RWPE1 (cell line): ENCODE data around the gene PRKAR2B.
"Not testable (repeated sequence)": the region's sequence is repeated elsewhere in the genome, so short reads cannot be mapped to it uniquely, and the experiment has no call there.

ENCODE experiments used
- CTCF ChIA-PET: fragments of 350-600 bp; sonication (Branson Sonifier 250); formaldehyde crosslinking; extraction: SDS; loops from one replicate; lab custom pipeline; 2021; lab: Yijun Ruan, JAX
- POLR2A ChIA-PET: fragments of 400-600 bp; formaldehyde crosslinking; extraction: SDS; loops from one replicate; lab custom pipeline; 2020; ENCODE audit warnings: antibody characterized with exemption; ENCODE audit not compliant: low non-redundant PET; lab: Yijun Ruan, JAX
- DNase-seq: peaks from one replicate; pipeline ENCODE4 v3.0.0; 2012; ENCODE audit warnings: low spot score
- H3K27ac ChIP-seq: fragments of 450-650 bp; 2 replicates; pipeline ENCODE4 v1.5.1; 2017
- CTCF ChIP-seq: fragments of 450-650 bp; conservative IDR thresholded peaks from 2 replicates; pipeline ENCODE4 v1.5.1; 2017; ENCODE audit warnings: low read depth, mild to moderate bottlenecking

The PRKAR2B gene

GRCh38 chr7:107051376-107051775 is 6.9 kb downstream of the PRKAR2B start:
- POLR2A ChIA-PET: no interaction called here
- no peak for DNase-seq
- CTCF ChIA-PET: no interaction called here
- H3K27ac ChIP-seq: no peak overlapping the region
- no peak for TF ChIP-seq CTCF

- POLR2A ChIA-PET: not testable (repeated sequence)
Measured at GRCh38 chr7:107054965-107055364, 10.5 kb downstream of the PRKAR2B start.

GRCh38 chr7:107056058-107056457 is 11.6 kb downstream of the PRKAR2B start:
- POLR2A ChIA-PET, CTCF ChIA-PET, DNase-seq, H3K27ac ChIP-seq: not testable (repeated sequence)

More at GRCh38 chr7:107054965-107055364, 10.5 kb downstream of the PRKAR2B start:
- DNase-seq, H3K27ac ChIP-seq, CTCF ChIA-PET: not testable (repeated sequence)

- CTCF ChIA-PET: no interaction called here
- no peak for DNase-seq
- POLR2A ChIA-PET: no interaction called here
Measured at GRCh38 chr7:107056728-107057473, 12.4 kb downstream of the PRKAR2B start.

GRCh38 chr7:107057474-107057833 is 12.9 kb downstream of the PRKAR2B start:
- no peak for DNase-seq
- CTCF ChIA-PET: no interaction called here
- TF ChIP-seq CTCF: no peak
- H3K27ac ChIP-seq: no peak overlapping the region
- POLR2A ChIA-PET: no interaction called here

More at GRCh38 chr7:107056728-107057473, 12.4 kb downstream of the PRKAR2B start:
- TF ChIP-seq CTCF: no peak
- H3K27ac ChIP-seq: no peak overlapping the region

GRCh38 chr7:107059468-107059867 is 15.0 kb downstream of the PRKAR2B start:
- no peak overlapping the region for H3K27ac ChIP-seq
- ChIA-PET POLR2A (no interaction called here), CTCF (no interaction called here)
- no peak for DNase-seq
- no peak for TF ChIP-seq CTCF

GRCh38 chr7:107063245-107064120 is 19.0 kb downstream of the PRKAR2B start:
- CTCF ChIA-PET: no interaction called here

More at GRCh38 chr7:107063245-107064120, 19.0 kb downstream of the PRKAR2B start:
- no peak overlapping the region for H3K27ac ChIP-seq
- no peak for DNase-seq
- POLR2A ChIA-PET: no interaction called here
- no peak for TF ChIP-seq CTCF
